NCI-H2081 (cell line): ENCODE results near the gene CRLF1.

Experiments
- DNase-seq, 2 experiments: peaks; one replicate each; lab custom pipeline; 2025; lab: John Stamatoyannopoulos, UW

CRLF1 gene

GRCh38 chr19:18636183-18636968, 29.8 kb upstream of the CRLF1 start:
- peak; percentile 91 to 97 for DNase-seq

DNA sequence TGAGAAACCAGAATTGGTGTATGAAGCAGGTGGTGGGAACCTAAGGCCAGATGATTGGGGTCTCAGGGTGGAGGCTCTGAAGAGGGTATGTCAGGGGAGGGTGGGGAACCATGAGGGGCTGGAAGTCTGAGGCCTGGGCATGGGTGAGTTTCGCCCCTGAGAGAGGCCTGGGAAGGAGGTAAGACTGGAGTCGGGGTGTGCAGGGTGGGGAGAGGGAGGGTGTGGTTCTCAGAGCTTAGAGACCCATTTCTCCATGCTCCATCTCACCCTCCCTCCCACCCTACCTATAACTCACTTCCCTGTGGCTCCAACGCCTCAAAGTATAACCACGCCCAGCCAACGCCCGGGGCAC, 29.2 kb upstream of the CRLF1 start:
- DNase-seq = no peak

DNA sequence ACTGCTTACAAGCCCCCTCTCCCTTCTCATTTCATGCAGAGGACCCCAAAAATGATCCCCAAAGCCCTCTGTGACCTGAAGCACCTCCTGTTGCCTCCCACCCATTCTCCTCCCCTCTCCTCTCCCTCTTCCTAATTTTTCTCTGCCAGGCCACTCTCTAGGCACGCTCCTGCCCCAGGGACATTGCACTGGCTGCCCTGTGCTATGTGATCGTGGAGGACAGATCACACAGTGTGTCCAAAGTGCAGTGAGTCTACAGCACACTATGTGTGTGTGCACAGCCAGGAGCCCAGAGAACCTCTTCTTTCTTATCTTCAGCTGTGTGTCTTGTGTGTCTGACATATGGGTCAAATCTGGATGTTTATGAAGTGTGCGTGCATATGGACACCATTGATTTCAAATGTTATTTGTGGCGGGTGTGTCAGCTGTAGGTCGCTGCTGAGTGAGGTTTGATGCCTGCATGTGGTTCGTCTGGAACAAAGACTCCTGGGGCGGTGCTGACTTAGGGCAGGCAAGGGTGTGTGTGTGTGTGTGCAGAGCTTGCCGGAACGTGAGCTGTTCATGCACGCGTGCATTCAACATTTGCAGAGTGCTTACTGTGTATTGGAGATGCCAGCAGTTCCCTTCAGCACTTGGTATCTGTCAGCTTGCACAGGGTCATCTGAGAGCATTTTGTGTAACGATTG, 28.2 kb upstream of the CRLF1 start:
- DNase-seq = no peak

- no peak for DNase-seq
Measured at GRCh38 chr19:18633321-18633720, 26.7 kb upstream of the CRLF1 start.

- no peak for DNase-seq
Measured at GRCh38 chr19:18629166-18630088, 22.8 kb upstream of the CRLF1 start.

GRCh38 chr19:18626906-18627305, 20.3 kb upstream of the CRLF1 start:
- no peak for DNase-seq

GRCh38 chr19:18620902-18621301, 14.3 kb upstream of the CRLF1 start:
- DNase-seq = no peak

DNA sequence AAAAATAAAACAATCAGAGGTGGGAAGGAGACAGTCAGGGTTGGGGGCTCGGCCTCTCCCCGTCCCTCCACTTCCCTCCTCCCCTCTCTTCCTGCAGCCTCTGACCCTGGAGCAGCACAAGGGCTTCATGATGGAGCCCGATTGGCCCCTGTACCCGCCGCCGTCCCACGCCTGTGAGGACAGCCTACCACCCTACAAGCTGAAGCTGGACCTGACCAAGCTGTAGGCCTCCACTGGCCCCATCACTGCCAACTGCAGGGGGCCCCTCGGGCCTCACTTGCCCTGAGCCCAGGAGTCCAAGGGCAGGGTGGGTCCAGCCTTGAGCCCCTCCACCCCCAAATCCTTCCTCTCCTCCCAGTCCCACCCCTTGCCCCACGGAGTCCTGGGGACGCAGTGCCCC, 13.7 kb upstream of the CRLF1 start:
- DNase-seq = no peak

DNA sequence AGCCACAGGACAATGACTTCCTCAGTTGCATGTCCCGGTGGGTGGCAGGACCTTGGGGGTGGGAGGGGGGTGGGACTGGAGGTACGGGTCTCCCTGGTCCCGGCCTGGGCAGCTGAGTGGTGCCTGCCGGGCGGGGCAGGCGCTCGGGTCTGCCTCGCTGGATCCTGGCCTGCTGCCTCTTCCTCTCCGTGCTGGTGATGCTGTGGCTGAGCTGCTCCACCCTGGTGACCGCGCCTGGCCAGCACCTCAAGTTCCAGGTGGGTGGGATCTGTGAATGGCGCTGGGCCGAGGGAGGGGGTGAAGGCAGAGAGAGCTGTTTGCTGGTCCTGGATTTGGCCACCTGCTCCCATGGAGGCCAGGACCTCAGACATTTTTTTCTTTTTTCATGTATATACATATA, 11.6 kb upstream of the CRLF1 start:
- no peak for DNase-seq

- DNase-seq = no peak
Measured at GRCh38 chr19:18617562-18617961, 11.0 kb upstream of the CRLF1 start.

GRCh38 chr19:18616023-18616422, 9.4 kb upstream of the CRLF1 start:
- DNase-seq = no peak

DNA sequence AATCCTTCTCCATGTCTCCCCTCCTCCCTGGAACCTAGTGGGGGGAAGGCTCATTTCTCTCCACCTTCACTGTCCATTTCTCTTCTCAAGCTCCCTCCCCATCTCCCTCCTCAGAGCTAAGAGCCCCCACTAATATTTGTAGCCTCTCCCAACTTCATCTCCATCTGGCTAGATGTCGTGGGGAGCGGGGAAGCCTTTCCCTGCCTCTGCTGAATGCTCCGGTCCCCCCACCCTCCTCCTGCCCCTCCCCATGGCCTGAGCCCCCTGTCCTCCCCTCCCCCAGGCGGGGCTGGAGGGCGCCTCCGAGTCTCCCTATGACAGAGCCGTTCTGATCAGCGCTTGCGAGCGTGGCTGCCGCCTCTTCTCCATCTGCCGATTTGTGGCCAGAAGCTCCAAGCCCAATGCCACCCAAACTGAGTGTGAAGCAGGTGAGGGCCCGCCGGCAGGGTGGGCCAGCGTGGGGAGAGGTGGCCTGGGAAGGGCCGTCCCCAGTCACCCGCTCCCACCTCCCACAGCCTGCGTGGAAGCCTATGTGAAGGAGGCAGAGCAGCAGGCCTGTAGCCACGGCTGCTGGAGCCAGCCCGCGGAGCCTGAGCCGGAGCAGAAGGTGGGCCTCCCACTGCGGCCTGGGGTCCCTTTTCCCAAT, 7.1 kb upstream of the CRLF1 start:
- DNase-seq = no peak

GRCh38 chr19:18612772-18613588, 6.4 kb upstream of the CRLF1 start, which contains the start of gene TMEM59L:
Gene TMEM59L (plus strand): TSS chr19:18612870. CDS start chr19:18612959, 89 bp downstream.
- DNase-seq = peak in 1 of 2 experiments; percentile 20

DNA sequence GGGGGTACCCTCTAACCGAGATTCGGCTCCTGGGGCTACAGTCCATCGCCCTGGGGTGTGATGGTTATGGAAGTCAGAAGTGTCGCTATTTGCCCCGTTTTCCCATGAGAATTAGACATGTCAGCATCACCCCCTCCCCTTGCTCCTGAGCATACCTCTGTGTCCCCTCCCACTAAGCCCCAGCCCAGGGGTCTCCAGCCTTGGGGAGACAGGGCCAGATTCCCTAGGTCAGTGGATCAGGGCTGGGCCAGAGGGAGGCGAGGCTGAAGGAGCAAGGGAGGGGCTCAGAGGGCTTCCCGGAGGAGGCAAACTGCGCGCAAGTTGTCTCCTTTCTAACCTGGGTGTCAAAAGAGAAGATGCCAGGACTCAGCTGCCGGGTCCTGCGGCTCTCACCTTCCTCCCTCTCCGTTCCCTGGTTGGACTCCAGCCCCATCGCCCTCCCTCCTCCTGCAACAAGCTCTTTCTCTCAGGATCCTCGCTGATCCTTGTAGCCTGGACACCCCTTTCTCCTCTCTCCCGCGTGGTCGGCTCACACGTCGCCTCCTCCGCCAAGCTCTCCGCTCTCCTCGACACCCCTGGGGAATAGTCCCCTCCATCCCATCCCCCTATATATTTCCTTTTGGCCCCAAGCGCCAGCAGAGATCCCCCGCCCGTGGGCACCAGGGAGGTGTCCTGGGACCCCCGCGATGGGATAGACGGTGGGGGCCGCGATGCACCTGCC, 5.6 kb upstream of the CRLF1 start:
- DNase-seq = no peak

GRCh38 chr19:18611327-18612050, 4.9 kb upstream of the CRLF1 start:
- no peak for DNase-seq

- no peak for DNase-seq
Measured at GRCh38 chr19:18610556-18611326, 4.1 kb upstream of the CRLF1 start.

- DNase-seq = no peak
Measured at GRCh38 chr19:18610245-18610555, 3.6 kb upstream of the CRLF1 start.

DNA sequence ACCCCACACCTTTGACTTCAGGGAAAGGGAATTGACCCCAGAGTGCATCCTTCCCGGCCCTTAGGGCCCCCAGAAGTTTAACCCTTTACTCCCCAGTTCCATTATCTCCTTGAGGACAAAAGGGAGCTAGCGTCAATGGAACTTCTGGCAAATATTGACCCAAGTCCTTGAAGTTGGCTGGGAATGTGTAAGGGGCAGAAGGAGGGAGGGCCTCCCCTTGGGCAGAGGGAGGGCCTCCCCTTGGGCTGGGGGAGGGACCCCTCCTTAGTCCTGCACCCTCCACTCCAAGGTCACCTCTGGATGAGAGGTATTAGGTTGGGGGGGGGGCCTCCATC, 3.1 kb upstream of the CRLF1 start:
- no peak for DNase-seq
